Erythroblast (primary cell): ENCODE data around the gene NCKAP5.

Experiments
- GATA1 ChIP-seq: IDR thresholded peaks from 2 replicates; pipeline ENCODE4 v1.6.1; 2011; ENCODE audit warnings: low read depth, mild to moderate bottlenecking, control low read depth, low read length, moderate library complexity
- POLR2A ChIP-seq: IDR thresholded peaks from 2 replicates; pipeline ENCODE4 v1.6.1; 2011; ENCODE audit warnings: mild to moderate bottlenecking, low read length

DNA sequence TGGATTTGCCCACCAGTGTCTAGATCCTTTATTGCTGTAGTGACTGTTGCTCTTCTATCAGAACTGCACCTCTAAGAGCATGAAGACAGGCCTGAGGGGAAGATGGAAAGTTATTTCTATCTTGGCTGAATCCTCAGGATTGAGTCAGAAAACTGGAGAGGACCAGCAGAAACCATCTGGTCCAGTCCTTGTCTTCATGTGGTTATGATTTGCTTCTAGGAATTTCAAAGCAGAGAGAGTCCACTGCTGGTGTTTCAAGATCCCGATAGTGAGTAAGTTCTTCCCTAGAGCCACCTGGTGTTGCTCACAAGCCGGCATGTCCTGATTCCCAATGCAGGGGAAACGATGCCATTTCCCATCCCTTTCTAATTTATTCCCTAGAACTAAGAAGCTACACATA is 84.2 kb downstream of the NCKAP5 start:
- TF ChIP-seq POLR2A: no peak
- no peak for TF ChIP-seq GATA1
